ENCODE data around the gene PLXNA2.

PLXNA2 gene

DNA sequence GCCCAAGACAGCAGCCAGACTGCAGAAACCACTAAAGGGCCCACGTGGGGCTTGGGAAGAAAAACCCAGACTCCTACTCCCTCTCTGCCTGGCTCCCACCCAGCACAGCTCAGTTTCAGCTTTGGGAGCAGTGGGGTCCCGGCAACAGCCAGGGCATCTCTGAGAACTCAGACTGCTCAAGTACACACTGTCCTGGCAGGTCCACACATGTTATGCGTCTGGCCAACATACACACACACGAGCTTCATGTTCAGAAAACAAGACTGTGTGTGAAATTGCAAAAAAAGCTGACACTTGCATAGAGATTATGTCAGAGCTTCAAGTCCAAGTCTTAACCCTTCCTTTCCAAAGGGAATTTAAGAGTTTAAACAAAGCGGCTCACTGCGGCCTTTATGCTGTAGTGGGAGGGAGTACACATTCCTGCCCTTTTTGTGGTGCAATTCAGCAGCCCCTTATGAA is 196.7 kb downstream of the PLXNA2 start:
- no peak for DNase-seq (ENCODE audit: low read depth in 1 of 2, low spot score in 1 of 2)

DNA sequence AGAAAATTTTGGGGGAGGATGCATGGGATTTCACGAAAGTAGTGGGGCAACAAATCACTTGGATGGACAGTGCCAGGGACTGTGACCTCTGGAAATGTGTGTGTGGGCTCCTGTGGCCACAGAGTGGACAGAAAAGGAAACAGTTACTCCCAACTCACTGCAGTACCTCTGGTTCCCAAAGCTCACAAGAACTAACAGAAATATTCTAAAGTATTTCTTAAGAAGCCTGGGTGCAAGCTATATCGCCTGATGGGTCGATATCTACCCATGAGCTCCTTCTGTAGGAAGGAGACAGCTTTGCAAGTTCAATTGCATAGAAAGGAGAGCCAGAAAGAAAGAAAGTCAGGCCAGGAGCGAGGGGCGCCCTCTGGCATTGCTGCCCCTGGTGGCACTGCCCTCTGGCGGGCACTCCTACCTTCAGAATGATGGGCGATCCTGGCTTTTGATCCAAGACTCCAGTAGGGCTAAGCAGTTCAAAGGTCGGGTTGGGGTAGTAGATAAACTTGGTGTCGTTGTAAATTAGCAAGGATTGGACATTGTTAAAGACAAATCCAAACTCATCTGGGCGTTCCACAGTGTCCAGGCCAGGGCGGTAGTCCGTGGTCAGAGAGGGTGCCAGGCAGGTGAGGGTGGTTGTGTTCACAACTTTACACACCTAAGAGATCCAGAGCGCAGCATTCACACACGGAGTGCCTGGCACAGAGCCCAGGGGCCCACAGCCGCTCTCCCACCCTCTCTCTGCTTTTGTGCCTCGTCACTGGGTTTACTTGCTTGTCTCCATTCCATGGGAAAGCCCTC is 198.5 kb downstream of the PLXNA2 start:
- no peak for DNase-seq (ENCODE audit: low read depth in 1 of 2, low spot score in 1 of 2)

DNA sequence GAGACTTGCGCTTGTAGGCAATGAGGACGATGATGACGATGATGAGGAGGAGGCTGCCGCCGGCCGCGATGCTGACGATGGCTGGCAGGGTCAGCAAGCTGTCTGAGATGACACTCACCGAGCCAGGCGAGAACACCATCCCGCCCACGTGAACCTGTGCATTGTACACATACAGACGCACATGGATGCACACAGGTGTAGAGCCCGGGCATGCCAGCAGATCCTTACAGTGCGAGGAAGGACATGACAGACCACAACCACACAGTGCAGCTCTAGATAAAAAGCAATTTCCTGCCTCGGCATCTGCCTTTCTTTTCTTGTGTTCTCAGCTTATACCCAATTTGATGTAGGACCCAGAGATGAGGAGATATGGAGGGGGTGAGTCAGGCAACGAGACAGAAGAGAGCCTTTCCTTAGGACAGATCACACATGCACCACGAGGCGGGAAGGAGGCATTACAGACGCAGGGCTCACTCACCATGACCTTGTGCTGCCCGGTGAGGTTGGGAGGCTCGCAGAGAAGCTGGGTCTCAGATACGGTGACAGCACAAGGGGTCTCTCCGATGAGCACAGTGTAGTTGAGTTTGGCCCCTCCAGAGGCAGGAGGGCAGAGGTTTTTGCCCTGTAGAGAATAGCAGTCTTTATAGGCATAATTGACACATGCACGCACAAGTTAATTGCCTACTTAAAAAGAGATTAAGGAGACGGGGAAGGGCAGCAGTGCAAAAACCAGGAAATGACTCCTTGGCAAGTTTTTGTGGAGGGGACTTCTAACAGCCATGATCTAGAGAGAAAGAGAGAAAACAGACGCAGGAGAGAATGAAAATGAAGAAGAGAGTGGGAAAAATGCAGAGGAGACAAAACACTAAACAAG is 199.4 kb downstream of the PLXNA2 start:
- DNase-seq (ENCODE audit: low read depth in 1 of 2, low spot score in 1 of 2) = no peak

DNA sequence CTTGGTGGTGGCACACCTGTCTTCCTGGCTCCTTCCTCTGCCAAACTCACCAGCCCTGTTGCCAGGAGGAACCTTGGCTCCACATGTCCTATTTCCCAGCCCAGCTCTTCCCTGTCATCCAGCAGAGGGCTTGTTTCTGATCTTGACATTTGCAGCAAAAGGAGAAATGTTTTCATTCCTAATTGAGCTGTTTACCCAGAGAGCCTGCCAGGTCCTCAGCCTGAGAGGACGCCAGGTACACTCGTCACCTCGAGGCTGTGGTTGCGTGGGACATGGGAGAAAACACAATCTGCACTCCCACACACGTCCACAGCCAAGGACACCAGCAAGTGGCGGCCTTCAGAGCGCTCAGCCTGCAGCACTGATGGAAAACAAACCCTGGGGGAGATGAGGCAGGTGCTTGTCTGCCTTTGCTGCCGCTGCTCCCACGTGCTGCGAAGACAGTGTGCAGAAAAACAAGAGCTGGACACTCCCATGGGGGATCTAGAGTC is 200.4 kb downstream of the PLXNA2 start:
- no peak for DNase-seq (ENCODE audit: low read depth in 1 of 2, low spot score in 1 of 2)

DNA sequence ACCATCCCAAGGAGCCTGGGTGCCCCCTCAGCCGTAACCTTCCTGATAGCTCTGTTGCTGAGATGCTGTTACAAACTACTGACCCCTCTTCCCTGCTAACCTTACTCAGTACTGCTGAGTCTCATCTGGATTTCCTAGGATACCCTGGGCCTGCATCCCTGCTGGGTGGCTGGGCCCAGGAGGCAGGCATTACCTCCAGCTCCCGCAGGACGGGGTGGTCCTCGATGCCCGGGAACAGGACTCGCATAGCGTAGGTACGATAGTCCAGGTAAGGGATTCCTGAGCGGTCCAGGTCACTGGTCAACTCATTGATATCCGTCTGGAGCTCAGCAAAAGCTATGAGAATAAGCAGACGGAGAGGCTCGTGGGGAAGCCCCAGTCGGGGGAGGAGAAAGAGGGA is 201.3 kb downstream of the PLXNA2 start:
- no peak for DNase-seq (ENCODE audit: low read depth in 1 of 2, low spot score in 1 of 2)

DNA sequence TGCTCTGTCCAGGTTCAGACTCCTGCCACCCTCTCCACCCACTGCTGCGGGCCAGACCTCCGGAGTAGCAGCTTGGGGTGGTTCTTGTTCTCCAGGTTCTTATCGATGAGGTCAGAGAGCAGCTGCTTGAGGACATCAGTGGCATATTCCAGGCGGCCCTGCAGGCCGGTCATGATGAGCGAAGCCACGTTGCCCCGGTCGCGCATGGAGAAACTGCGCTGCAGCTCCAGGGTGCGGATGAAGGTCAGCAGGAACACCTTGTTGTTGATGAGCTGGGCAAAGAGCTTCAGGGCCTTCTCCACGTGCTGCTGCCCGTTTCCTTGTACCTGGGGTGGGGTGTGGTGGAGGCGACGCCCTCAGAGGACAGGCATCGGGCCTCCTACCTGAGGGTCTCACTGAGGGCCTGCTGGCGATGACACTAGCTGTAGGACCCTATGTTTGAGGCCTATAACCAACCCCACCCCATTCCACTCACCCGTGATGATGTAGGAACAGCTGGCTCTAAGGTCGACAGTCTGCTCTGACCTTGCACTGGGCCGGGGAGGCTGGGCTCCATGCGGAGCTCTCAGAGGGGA is 202.1 kb downstream of the PLXNA2 start:
- no peak for DNase-seq (ENCODE audit: low read depth in 1 of 2, low spot score in 1 of 2)

DNA sequence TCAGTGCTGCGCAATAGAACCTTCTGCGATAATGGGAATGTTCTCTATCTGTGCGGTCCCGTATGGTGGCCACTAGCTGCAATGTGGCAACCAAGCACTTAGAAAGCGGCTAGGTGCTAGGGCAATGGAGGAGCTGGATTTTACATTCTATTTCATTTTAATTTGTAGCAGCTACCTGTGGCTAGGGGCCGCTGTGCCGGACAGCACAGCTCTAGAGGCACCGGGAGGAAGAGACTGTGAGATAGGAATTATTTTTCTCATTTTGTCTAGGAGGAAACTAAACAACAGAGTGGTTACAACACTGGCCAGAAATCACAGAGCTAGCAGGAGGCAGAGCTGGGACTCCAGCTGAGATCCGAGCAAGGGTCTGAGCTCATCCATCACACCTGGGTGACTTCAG is 202.7 kb downstream of the PLXNA2 start:
- no peak for DNase-seq (ENCODE audit: low read depth in 1 of 2, low spot score in 1 of 2)

DNA sequence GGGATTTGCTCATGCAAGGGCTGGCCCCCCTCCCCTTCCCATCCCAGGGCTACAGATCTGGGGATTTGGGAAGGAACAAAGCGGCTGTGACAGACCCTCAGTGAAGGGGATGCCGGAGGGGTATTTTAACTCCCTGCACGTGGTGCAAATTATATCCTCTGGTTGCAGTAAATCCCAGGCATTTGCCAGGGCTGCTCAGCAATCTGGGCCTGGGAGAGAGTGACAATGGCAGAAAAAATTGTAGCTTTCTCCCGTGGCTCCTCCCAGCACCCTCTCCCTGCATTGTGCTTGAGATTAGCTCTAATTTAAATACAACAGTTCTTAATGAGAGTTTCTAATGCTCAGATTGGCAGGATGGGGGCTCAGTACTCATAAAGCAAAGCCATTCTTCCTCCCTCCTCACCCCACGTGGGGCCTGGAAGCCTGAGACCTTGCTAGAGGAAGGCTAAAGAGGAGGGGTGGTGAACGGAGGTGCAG is 203.3 kb downstream of the PLXNA2 start:
- no peak for DNase-seq (ENCODE audit: low read depth in 1 of 2, low spot score in 1 of 2)

DNA sequence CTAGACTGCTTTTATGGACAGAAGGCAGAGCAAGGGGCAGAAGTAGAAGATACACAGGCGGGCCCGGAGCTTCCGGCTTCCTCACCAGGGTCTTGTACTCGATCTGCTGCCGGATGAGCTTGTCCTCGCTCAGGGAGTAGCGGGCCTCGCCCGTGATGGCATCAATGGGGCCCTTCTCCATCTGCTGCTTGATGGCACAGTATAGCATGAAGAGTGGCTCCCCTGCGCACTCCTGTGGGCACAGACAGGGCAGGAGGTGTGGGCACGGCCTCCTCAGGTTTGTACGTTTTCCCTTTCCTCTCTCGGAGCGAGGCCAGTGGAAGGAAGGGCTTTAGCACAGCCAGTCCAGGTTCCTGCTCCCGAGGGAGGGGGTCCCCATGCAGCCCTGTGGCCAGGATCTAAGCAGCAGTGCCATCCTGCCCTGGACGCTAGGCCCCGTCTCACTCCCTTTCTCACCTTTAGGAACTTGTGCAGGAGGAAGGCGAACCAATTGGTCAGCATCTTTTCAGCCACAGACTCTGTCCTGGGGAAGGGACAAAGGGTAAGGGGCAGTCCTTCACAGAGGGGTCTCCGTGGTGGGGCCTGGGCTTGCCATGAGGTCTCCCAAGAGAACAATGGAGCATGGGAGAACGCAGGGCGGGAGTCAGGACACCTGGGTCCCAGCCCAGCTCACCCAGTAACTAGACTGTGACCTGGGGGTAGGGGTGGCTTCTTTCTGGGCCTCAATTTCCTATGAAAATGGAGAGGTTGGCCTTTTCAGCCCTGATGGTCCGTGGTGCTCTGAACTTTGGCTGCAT is 204.4 kb downstream of the PLXNA2 start:
- DNase-seq (ENCODE audit: low read depth in 1 of 2, low spot score in 1 of 2) = no peak

DNA sequence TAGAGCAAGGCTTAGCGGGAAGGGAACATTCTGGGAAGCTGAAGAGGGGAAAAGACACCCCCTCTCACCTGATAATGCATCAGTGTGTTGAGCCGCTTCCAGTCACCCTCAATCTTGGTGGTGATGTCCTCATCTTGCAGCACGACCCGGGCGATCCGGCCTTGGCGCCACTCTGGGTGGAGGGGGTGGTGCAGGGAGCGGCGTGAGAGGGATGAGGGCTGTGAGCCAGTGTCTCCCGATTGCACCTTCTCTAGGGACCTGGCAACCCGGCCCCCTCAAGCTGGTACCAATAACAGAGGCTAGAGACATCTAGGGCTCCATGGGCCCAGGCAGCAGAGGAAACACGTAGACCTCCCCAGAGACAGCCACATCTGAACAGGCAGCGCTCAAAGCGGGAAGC is 205.9 kb downstream of the PLXNA2 start:
- no peak for DNase-seq (ENCODE audit: low read depth in 1 of 2, low spot score in 1 of 2)

DNA sequence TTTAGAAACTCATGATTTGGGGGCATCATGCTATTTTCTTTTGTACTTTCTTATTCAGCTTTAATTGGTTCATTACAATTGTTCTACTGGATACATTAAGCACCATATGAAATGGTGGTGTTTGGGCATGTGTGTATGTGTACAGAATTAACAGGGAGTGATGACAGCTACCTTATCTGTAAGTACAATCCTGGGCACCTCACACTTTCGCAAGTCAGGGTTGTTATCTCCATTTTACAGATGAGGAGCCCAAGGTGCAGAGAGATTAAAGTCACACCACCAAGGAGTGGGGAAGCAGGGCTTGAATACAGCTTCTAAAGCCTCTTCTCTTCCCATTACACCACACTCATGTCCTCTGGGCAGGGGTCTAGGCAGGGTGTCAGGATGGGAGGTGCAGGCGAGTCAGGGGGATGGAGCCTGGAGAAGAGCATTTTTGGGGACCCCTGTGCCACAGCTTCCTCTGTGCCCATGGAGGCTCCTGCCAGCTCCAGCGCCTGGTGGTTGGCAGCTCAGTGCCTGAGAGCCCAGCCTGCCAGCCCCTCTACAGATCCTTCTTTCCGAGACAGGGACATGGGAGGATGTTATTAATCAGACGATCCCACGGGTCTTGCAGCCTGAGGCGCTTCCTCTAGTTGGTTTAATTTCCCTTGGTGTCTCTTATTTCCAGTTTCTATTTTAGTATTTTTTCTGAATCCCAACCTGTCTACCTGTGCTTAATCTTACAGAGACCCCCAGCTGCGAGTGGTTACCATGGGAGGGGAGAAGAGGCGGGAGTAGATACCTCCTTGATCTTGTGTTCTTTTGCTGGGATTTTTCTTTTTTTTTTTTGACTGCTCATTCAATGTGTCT is 207.0 kb downstream of the PLXNA2 start:
- DNase-seq (ENCODE audit: low read depth in 1 of 2, low spot score in 1 of 2) = no peak

DNA sequence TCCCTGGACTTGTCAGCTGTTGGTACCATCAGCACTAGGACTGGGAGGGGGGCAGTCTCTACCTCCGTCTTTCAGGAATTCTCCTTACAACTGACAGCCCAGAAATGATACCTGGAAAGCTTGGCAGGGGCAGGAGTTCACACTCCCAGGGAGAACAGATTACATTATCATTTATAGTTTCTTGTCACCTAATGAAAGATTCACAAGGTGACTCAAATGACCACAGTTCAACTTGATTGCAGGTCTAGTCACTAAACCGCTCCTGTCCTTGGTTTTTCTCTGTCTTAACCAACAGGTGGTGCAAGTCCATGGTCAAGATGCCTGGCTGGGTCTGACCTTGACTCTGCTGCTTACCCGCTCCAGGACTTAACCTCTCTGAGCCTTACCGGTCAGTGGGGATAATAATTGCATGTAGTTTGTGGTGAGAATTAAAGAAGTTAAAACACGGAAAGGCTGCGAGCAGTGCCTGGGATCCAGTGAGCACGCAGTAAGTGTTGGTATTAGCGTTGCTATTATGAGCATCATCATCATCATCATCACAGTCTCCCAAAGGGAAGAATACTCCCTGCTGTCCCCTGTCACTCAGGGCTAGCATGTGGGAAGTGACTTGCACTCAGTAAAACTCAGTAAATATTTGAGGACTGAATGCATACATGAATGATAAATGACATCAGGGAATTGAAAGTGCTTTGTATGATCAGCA is 207.9 kb downstream of the PLXNA2 start:
- DNase-seq (ENCODE audit: low read depth in 1 of 2, low spot score in 1 of 2) = no peak

DNA sequence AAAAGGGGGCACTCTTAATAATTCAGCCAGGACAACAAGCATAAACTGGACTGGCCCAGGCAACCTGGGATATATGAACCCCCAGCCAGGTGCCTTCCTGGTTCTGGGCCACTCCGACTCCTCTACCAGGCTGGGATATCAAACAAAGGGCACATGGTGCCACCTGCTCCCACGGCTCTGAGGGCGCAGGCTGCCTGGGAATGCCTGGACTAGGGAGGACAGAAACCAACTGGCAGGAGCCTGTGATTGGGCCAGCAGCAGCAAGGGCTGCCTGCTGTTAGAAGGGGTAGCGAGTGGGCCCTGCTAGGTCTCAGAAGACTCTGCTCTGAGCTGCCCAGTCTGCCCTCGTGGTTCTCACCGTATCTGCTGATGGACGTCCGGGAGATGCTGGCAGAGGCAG is 210.0 kb downstream of the PLXNA2 start:
- no peak for DNase-seq (ENCODE audit: low read depth in 1 of 2, low spot score in 1 of 2)

DNA sequence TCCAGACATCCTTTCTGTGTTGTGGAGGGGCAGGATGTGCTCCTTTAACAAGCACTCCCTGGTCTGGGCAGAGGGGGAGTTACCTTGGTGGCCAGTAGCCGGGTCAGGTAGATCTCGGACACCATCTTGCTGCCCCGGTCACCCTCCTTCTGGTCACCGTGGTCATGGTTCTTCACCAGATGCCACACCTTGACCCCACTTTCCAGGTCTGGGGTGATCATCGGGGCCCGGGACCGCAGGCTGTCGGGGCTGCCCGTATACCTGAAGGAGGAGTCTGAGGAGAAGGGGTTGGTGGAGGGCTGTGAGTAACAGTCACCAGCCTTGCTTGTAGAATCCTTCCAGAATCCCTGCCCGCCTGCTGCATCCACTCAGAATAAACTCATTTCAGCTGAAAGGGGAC is 210.9 kb downstream of the PLXNA2 start:
- no peak for DNase-seq (ENCODE audit: low read depth in 1 of 2, low spot score in 1 of 2)

DNA sequence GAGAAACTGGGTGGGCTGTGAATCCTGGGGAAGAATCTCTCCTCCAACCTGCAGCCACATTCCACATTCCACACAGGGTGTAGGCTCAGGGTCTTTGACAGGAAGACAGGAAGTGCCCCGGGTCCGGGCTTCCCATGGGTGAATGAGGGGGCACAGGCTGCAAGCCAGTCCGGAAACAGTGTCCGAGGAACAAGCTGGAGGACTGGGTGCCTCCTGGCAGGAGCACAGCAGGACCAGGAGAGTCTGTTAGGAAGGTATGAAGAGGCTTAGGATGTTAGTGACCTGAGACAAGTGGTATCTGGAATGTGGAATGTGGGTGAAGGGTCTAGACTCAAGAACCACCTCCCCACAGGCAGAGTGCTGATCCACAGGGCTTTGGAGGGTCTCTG is 212.3 kb downstream of the PLXNA2 start:
- no peak for DNase-seq (ENCODE audit: low read depth in 1 of 2, low spot score in 1 of 2)

DNA sequence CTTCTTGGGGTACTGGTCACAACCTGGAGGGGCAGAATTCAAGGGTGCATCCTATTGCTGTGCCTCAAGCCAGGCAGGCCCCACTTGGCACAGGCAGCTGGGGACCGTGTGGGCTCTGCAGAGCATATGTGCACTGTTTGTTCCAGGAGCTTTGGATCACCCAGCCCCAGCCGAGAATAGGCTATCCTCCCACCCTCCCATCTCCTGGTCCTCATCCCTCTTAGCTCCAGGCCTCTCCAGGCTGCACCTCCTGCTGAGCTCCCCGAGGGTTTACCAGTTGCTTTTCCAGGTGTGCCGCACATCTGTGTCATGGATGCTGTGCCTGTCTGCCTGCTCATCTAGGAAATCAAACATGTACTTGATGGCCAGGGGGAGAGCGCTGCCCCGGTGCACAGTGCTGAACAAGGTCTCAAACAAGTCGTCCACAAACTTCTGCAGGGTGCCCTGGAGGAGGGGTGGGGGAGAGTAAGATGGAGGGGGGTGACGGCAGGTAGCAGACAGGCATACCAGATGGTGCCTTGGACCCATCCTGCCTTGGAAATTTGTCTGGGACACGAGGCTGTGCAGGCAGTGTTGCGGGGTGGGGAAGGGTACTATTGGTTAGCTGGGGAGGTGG is 212.8 kb downstream of the PLXNA2 start:
- no peak for DNase-seq (ENCODE audit: low read depth in 1 of 2, low spot score in 1 of 2)

DNA sequence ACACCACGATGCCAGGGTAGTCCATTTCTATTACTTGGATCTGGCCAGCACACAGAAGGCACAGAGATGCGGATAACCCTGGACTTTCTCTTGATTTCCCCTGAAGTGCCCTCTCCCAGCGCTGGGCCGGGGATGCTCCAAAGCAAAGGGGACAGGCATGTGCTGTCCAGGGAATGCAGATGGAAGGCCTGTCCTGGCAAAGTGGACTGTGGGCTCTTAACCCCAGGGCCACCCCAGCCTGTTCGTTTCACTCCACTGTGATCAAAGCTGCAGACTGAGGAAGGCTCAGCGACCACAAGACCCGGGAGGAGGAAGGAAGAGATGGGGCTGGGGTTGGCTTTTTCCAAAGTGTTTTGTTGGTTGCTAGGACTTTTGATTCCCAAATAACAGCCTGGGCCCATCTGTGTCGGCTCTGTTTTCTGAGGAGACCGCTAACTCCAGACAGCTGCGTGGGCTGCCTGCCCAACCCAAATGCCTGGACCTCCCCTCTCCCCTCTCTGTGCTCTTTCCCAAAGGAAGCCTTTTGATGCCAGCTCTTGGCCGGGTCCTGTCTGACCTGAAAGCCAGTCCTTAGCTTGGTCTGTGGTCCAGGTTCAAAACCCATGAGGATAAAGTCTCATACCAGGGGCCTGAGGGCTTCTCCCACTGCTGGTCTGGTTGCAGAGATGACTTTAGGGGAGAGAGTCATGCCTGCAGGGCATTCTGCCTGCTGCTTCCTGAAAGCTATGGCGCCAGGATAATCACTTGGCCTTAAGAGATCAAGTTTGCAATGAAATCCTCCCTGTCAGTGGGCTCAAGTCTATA is 213.7 kb downstream of the PLXNA2 start:
- DNase-seq (ENCODE audit: low read depth in 1 of 2, low spot score in 1 of 2) = no peak

Data from stimulated activated CD4-positive, alpha-beta T cell treated with anti-CD3 and anti-CD28 coated beads, Interleukin-15, amount 100 ng/mL, for 1 hour (primary cell).